GM21360 (cell line): ENCODE data around the gene CDH13.

ENCODE experiments used
- ATAC-seq: cut with Tn5 transposase; IDR thresholded peaks from one replicate; pipeline ENCODE4 v1.9.1; 2021; ENCODE audit warnings: mild to moderate bottlenecking, moderate library complexity; ENCODE audit not compliant: unreplicated experiment

The CDH13 gene

GRCh38 chr16:83356266-83356665 is 729.5 kb downstream of the CDH13 start:
- no peak for ATAC-seq

DNA sequence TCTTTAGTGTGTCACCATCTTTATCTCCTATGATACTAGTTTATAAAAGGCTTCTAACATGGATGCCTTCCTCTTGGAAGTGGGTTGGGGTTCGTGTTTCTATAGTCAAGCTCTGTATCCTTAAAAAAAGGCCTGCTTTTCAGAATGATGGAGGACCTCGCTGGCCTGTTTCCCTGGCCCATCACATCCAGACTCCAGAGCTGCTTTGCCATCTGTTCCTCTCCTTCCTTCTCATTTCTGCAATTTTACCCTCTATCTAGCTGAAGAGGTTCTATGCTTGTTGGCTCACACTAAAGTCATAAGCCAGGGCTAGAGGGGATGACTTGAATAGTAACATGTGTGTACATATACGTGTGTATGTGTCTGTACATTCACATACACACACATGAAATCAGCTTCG is 730.2 kb downstream of the CDH13 start:
- no peak for ATAC-seq

- no peak for ATAC-seq
These were observed 736.8 kb downstream of the CDH13 start for GRCh38 chr16:83363521-83363920.

GRCh38 chr16:83365166-83365565 is 738.4 kb downstream of the CDH13 start:
- ATAC-seq, result no peak

DNA sequence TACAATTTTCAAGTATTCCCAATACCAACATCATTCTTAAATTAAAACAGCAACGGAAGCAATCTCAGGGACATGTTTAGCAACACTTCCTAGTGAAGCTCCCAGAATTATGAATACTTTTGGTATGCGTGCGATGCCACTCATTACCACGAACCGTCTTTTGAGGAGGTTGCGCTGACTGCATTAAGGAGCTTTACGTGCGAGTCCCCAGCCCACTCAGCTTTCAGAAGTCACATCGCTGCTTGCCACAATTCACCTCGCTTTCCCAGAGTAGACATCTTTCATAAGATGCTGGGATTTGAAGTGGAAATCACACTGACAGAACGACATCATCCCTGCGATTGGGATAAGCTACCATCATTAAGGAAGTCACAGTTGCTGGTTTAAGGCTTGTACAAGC is 739.5 kb downstream of the CDH13 start:
- no peak for ATAC-seq

DNA sequence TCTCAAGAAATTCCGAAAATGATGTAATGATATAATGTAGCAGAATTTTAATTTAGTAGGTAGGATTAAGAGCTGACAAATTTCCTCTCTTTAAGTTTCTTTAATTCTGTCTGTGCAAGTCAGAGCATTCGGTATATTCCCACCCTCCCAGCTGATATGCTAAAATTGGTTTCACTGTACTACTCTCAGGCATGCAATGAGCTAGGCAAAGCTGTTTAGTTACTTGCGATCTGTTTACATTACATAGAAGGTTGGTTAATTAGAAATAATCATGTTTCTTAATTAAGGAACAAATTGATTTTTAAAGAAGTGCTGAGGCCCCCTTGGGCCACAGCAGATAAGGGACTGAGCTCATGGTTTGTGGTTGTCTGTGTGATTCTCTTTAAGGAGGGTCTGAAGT is 748.2 kb downstream of the CDH13 start:
- no peak for ATAC-seq

GRCh38 chr16:83389751-83390150 is 763.0 kb downstream of the CDH13 start:
- ATAC-seq, result no peak

GRCh38 chr16:83390759-83391158 is 764.0 kb downstream of the CDH13 start:
- ATAC-seq, result no peak

- ATAC-seq, result no peak
These were observed 766.0 kb downstream of the CDH13 start for GRCh38 chr16:83392743-83393142.

DNA sequence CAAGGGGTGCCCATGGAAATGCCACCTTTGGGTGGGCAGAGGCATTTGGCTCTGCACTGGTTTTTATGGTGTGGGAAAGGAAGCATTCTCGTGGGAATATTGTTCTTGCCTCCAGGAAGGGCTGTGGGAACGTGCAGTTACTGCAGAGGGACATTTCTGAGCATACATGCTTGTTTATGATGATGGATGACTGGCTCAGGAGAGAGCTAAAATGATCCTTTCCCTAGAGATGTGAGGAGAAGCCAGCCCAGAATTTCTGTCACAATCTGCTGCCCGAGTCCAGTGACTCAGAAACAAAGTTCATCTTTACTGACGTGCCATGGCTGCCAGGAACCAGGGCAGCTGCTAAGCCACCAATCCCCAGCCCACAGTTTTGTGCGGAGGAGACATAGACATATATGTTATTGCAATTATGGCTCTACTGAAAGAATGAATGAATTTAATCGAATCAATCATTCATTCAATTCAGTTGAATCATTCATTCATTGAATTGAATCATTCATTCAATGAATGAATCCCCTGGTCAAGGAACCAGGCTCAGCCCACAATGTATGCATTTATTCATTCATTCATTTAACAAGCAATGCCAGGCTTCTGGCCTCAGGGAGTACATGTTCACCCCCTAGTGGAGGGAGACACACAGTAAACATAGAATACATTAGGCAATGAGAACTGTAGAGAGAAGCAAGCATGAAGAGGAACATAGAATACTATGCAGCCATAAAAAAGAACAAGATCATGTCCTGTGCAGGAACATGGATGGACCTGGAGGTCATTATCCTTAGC is 766.6 kb downstream of the CDH13 start:
- ATAC-seq, result no peak

DNA sequence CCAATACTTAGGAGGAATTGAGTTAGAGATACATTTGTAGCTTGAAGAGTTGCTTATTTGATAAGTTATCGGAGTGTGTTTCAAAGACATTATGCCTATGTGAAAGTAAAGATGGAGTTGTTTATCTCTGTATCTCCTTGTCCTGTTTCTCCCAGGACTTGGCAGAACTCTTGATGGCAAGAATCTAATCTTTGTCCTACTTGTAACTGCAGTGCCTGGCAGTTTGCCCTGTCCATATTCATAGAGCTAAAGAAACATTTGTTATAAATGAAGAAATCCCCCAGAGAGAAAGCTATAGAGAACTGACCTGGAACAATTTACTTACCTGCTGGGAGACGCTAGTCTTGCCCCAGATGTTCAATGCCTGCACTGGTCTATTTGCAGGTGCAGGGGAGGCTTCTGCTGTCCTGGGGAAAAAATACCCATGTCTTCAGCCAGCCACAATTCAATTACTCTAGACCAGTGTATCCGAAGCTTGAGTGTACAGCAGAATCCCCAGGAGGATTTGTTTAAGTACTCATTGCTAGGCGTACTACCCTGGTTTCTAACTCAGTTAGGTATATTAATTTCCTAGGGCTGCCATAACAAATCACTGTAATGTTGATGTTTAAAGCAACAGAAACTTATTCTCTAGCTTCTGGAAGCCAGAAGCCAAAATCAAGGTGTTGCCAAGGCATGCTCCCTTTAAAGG is 771.0 kb downstream of the CDH13 start:
- no peak for ATAC-seq

DNA sequence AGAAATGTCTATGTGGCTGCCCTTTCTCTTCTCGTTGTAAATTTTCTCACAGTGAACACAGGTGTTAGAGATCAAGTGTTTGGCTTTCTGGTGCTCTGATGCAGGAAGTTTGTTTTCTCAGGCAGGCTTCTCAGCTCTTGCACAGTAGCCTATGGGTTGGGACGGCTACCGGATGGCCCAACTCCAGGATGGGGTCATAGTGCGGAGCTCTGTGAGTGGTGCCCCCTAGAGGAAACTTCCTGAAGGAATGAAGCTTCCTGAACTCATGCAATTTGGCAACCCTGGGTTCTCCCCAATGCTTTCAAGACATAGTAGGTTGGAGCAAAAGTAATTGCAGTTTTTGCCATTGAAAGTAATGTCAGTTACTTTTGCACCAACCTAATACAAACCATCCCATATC is 773.5 kb downstream of the CDH13 start:
- no peak for ATAC-seq

DNA sequence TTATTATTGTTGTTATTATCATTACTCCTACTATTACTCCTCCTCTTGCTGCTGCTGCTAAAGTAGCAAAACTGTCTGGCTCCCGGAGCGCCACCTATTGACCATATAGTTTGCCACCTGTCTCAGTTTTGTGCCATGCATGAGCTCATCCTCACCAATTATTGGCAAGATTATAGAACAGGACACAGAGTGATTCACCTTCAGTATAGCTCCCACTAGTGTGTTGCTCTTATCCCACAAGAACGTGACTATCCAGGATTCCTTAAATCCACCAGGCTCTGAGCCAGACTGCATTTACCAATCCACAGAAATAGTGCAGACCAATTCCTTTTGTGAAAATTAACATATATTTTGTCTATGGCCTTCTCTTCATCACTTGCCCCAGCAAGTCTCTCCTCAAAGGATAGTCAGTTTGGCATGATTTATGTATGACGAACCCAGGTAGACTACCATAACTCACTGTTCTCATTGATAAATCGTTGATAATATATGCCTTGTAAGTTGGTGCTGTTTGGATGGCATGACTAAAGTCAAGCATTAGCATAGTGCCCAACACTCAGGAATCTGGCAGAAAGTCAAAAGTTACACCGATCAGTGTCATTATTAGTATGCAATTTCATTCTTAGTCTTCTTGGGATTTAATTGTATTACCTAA is 775.5 kb downstream of the CDH13 start:
- no peak for ATAC-seq

DNA sequence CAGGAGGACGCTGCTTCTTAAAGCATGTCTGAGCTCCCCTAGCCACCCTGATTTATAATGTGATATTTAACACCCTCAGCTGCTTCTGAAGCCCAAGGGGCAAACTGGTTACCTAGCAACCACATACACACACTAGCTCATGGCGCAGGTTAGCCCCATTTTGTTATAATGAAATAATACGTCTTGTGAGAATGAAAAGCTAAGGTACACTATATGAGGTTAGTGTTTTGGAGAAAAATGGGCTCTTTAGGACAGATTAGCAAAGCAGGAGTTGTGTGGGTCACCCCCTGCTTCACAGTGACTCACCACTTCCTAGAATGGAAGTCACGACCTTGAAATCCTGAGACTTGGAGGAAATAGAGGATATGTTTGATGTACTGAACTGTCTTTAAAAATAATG is 776.2 kb downstream of the CDH13 start:
- ATAC-seq, result no peak

DNA sequence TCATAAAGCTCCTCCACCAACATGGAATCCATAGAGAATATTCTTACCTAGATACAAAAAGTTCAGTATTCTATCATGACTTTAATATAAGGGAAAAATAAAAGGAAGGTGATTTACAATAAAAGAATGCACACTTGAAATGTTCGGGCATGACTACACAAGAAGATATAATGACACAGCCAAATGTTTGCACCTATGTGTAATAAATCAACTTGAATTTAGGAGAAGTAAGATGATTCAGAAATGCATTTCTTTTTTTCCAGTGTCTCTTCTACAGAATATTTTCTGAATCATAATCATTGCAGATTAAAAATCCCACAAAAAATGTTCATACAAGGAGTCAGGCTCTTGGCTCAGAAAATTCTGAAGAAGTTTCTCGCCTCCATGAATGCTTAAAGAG is 777.0 kb downstream of the CDH13 start:
- ATAC-seq, result no peak

DNA sequence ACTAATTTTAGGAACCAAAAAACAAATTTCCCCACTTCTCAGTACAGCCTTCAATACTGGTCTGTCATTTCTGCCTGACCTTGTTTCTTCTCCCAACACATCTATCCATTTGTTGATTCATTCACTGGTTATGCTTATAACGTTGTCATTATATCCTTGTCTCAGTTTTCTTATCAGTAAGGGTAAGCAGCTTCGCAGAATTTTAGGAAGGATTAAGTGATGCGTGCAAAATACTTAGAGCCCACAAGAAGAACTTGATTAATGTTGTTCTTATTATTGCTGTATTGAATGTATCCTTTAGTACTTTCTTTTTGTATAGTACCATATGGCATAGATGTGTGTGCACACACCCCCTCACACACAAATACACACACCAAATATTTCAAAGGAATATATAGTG is 777.5 kb downstream of the CDH13 start:
- no peak for ATAC-seq

- ATAC-seq, result no peak
These were observed 781.2 kb downstream of the CDH13 start for GRCh38 chr16:83407928-83408327.

- no peak for ATAC-seq
These were observed 782.6 kb downstream of the CDH13 start for GRCh38 chr16:83409347-83409746.

DNA sequence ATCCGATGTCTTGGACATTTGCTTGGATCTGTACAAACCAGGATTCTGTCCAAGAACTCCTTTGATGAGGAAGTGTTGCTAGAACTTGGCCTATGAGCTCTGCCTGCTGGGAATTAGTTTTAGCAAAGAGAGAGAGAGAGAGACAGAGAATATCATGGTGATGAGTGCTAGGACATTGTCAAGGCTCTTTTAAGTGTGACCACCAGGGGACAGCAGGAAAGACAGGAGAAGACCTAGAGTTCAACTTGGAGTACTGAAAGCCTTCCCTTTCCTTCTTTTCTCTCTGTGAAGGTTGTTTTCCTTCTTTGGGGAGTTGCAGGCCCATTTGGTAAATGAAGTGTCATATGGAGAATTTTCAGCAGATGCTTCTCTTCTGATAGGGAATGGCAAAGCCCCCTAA is 791.8 kb downstream of the CDH13 start:
- ATAC-seq, result no peak

DNA sequence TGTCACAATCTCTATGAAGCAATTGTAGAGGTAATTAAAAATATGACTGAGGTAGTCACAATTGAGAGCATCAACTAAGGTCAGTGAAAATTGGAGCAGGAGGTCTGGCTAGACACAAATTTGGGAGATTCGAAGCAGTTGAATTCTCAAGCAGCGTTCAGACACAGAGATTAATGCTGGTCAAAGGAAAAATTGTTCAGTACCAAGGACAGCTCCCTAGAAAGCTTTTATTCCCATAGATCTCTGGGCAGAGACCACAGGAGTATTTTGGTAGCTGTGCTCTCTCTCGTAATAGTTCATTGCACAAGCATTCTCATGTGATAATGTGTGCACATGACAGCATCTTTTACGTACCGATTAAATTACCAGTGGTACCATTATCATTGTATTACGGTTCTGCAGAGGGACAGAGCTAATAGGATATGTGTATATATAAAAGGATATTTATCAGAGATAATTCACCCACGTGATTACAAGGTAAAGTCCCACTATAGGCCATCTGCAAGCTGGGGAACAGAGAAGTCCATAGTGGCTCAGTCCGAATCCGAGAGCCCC is 793.5 kb downstream of the CDH13 start:
- no peak for ATAC-seq

GRCh38 chr16:83433201-83433600 is 806.4 kb downstream of the CDH13 start:
- no peak for ATAC-seq

DNA sequence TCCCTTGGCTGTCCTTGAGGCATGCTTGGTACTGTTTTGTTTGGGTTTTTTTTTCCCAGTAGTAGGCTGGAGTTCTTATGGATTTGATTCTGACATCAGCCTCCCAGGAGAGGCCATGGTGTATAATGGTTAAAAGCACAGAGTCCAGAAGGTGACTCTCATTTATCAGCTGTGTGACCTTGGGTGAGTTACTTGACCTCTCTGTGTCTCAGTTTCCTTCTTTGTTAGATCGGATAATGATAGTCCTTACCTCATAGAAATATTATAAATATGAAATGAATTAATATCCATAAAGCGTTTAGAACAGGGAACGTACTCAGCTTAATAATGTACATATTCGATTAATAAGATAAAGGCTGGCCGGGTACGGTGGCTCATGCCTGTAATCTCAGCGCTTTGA is 810.3 kb downstream of the CDH13 start:
- ATAC-seq, result no peak
